Gastroesophageal sphincter (tissue), 4 donors: ENCODE data around the gene ITPK1. TPM values are rescaled to one million over a fixed set of nuclear protein-coding genes. Genes with fewer than 3 reads are reported as not detected.

Experiments used
- ATAC-seq: fragments of 150-250 bp; one replicate; pipeline ENCODE4 v1.9.1; 2016; ENCODE audit warnings: mild to moderate bottlenecking, moderate library complexity
- H3K27ac ChIP-seq, 4 donors: fragments of 200-600 bp; sonication (generic) in 3 of 4; 1 replicate in 3 of 4; 2 replicates in 1 of 4; pipeline ENCODE4 v1.5.1; 2016 to 2019
- H3K27me3 ChIP-seq: fragments of 200-600 bp; sonication (generic); one replicate; pipeline ENCODE4 v1.5.1; 2019
- H3K36me3 ChIP-seq, 2 donors: fragments of 200-600 bp; sonication (generic); one replicate each; pipeline ENCODE4 v1.5.1; 2019; ENCODE audit warnings: control low read depth in 1 of 2
- H3K4me1 ChIP-seq, 3 donors: fragments of 200-600 bp; sonication (generic); 1 replicate in 2 of 3; 2 replicates in 1 of 3; pipeline ENCODE4 v1.5.1; 2016 to 2019; ENCODE audit warnings: control low read depth in 2 of 3
- H3K4me3 ChIP-seq, 2 donors: fragments of 200-600 bp; sonication (generic); one replicate each; pipeline ENCODE4 v1.5.1; 2019; ENCODE audit warnings: mild to moderate bottlenecking in 1 of 2, moderate library complexity in 1 of 2
- H3K9me3 ChIP-seq, 3 donors: fragments of 200-600 bp; sonication (generic); one replicate each; pipeline ENCODE4 v1.5.1; 2017 to 2019; ENCODE audit warnings: control low read depth in 2 of 3
- EP300 ChIP-seq: sonication (generic); formaldehyde crosslinking; IDR thresholded peaks from one replicate; pipeline ENCODE4 v1.6.1; 2017; ENCODE audit warnings: antibody characterized with exemption, mild to moderate bottlenecking
- POLR2A ChIP-seq, 2 donors: fragments of 450-650 bp; IDR thresholded peaks; one replicate each; pipeline ENCODE4 v1.6.1; 2017; ENCODE audit warnings: antibody characterized with exemption in 2 of 2, mild to moderate bottlenecking in 2 of 2, moderate library complexity in 1 of 2
- POLR2AphosphoS5 ChIP-seq: sonication (generic); formaldehyde crosslinking; IDR thresholded peaks from one replicate; pipeline ENCODE4 v1.6.1; 2017; ENCODE audit warnings: antibody characterized with exemption
- WGBS, 2 donors: methylation state at CpG; one replicate each; pipeline ENCODE4 v1.1.5; 2018; ENCODE audit warnings: low coverage in 1 of 2; 5-methylcytosine and 5-hydroxymethylcytosine counted together
- total RNA-seq, 4 donors: library from RNA; depleted of rRNA; stranded (reverse); fragments of >200 nt; gene quantifications; one replicate each; pipeline ENCODE4 v1.1.0, GENCODE V29; 2016
- TF ChIP-seq, protein P1 (sequence below), 4 experiments: fragments of 200-600 bp in 2 of 4; fragments of 450-650 bp in 2 of 4; sonication (generic) in 1 of 4; IDR thresholded peaks; one replicate each; pipeline ENCODE4 v1.5.1; 2017 to 2019; ENCODE audit warnings: antibody characterized with exemption in 4 of 4, mild to moderate bottlenecking in 2 of 4, moderate library complexity in 2 of 4

Gene ITPK1
- total RNA-seq, 4 donors from 2014 or later = 68.8 to 201 (median 134) TPM

DNA sequence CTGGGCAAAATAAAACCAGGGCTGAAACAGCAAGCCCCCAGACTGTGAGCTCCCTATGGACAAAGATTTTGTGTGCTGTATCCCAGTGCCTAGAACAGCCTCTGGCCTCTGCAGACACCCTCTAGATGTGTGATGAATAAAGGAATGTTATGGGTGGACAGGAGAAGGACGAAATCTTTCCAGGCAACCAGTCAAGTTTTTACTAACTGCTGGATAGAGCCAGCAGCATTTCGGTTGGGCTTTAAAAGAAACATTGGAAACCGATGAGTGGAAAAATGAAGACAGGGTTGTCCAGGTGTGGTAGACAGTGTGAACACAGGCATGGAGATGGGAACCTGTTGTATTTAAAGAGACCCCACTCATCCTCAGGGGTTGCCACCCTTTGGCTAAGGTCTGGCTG, 188.8 kb downstream of the ITPK1 start:
- Histone ChIP-seq H3K4me3 (no peak overlapping the region), H3K9me3 (no peaks in the 10 kb centered on the region), H3K4me1 (peaks cover 0 to 9% (median 0%) of the 10 kb centered on the region in 3 donors), H3K36me3 (peaks cover 0 to 6% of the 10 kb centered on the region in 2 donors), H3K27me3 (peaks cover 25% of the 10 kb centered on the region), H3K27ac (no peak overlapping the region)
- TF ChIP-seq POLR2AphosphoS5 = no peak
- TF ChIP-seq, protein P1, sequence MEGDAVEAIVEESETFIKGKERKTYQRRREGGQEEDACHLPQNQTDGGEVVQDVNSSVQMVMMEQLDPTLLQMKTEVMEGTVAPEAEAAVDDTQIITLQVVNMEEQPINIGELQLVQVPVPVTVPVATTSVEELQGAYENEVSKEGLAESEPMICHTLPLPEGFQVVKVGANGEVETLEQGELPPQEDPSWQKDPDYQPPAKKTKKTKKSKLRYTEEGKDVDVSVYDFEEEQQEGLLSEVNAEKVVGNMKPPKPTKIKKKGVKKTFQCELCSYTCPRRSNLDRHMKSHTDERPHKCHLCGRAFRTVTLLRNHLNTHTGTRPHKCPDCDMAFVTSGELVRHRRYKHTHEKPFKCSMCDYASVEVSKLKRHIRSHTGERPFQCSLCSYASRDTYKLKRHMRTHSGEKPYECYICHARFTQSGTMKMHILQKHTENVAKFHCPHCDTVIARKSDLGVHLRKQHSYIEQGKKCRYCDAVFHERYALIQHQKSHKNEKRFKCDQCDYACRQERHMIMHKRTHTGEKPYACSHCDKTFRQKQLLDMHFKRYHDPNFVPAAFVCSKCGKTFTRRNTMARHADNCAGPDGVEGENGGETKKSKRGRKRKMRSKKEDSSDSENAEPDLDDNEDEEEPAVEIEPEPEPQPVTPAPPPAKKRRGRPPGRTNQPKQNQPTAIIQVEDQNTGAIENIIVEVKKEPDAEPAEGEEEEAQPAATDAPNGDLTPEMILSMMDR (IDR thresholded peaks at IDR 0.05) = no peak
- TF ChIP-seq POLR2A (IDR thresholded peaks at IDR 0.05) = no peak
- no peak for TF ChIP-seq EP300
- WGBS, 2 donors = 10 to 19% methylated on average over 3 of the region's 3 CpGs
- ATAC-seq = no peak

DNA sequence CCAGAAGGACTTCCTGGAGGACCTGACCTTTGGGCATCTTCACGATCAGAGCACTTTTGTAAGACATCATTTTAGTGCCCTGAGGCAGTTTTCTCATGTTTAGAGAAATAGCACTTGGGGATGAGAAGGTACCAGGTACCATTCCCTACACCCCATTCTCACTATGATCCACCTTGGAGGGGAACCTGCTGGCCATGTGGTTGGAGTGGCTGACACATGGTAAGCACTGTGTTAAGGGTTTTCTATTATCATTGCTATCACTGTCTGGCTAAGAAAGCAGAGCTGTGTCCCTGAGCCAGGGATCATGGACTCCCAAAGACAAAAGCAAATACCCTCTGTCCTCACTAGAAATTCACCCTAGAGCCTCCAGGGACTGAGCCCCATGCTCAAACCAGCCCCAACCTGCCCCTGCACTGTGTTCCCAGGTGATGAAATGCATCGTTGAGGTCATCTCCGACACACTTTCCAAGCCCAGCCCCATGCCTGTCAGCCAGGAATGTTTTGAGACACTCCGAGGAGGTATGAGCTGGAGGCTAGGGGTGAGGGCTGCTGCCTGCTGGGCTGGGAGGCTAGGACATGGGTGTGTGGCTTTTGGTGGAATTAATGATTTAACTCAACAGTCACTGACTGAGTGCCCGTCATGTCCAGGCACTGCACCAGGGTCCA, 189.4 kb downstream of the ITPK1 start:
- ATAC-seq = no peak

DNA sequence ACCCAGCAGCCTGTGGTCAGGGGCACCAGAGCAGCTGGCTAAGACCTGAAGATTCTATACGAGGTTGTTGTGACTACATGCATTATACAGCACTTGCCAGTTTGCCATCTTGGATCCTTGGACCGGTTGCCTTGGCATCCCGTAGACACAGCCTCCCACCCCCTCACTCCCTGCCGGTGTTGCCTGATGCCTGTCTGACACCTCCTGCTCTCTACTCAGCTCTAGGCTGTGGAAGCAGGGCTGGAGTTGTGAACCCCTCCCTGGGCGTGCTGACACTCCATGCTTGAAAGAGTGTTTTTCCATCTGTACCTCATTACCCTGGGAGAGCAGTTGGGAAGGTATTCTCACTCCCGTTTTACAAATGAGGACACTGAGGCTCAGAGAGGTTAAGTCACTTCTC, 190.3 kb downstream of the ITPK1 start:
- no peak overlapping the region for H3K4me3 ChIP-seq
- H3K36me3 ChIP-seq = peaks cover 0 to 5% of the 10 kb centered on the region in 2 donors
- no peak overlapping the region for H3K27ac ChIP-seq
- no peaks in the 10 kb centered on the region for H3K9me3 ChIP-seq
- peaks cover 30% of the 10 kb centered on the region for H3K27me3 ChIP-seq
- 44 to 69% methylated on average over 4 of the region's 6 CpGs for WGBS, 2 donors
- TF ChIP-seq POLR2AphosphoS5 = no peak
- no peak for TF ChIP-seq EP300
- TF ChIP-seq, protein P1 (IDR thresholded peaks at IDR 0.05) = no peak
- TF ChIP-seq POLR2A (IDR thresholded peaks at IDR 0.05) = no peak
- ATAC-seq = no peak
- peaks cover 0 to 9% (median 0%) of the 10 kb centered on the region in 3 donors for H3K4me1 ChIP-seq

More for the DNA sequence above, 189.4 kb downstream of the ITPK1 start:
- Histone ChIP-seq H3K36me3 (peaks cover 0 to 6% of the 10 kb centered on the region in 2 donors), H3K9me3 (no peaks in the 10 kb centered on the region), H3K4me3 (no peak overlapping the region), H3K4me1 (peaks cover 0 to 9% (median 0%) of the 10 kb centered on the region in 3 donors), H3K27me3 (peaks cover 30% of the 10 kb centered on the region), H3K27ac (no peak overlapping the region)
- 40 to 63% methylated on average over 1 of the region's 5 CpGs for WGBS, 2 donors
- TF ChIP-seq POLR2AphosphoS5 (no peak), EP300 (no peak)

DNA sequence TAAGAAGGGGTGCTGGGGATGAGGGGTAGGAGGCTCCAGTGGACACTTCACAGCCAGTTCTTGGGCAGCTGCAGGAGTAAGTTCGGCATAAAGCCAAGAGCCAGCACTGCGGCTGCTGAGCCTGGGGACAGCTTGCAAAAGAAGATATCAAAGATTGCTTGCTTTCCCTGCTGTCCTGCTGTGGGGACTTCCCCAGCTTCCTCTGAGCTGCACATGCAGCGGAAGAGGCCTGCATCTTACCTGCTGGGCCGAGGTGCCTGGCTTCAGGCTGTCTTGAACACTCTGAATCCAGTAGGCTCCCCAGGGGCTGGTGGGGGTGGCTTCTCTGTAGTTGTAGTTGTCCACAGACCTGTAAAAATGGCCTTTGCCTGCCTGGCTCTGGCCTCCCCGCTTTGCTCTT, 191.5 kb downstream of the ITPK1 start:
- H3K27me3 ChIP-seq = peaks cover 34% of the 10 kb centered on the region
- no peak for ATAC-seq
- H3K36me3 ChIP-seq = no peaks in the 10 kb centered on the region
- H3K27ac ChIP-seq = no peak overlapping the region
- H3K4me3 ChIP-seq = no peak overlapping the region
- H3K4me1 ChIP-seq = peaks cover 0 to 9% (median 0%) of the 10 kb centered on the region in 3 donors
- 51% methylated on average over 3 of the region's 5 CpGs; no CpG with 5 or more reads in 1 of the 2 donors for WGBS, 2 donors
- H3K9me3 ChIP-seq = no peaks in the 10 kb centered on the region
- TF ChIP-seq POLR2AphosphoS5 (no peak), POLR2A (IDR thresholded peaks at IDR 0.05) (no peak), EP300 (no peak)
- TF ChIP-seq, protein P1 (IDR thresholded peaks at IDR 0.05) = no peak

DNA sequence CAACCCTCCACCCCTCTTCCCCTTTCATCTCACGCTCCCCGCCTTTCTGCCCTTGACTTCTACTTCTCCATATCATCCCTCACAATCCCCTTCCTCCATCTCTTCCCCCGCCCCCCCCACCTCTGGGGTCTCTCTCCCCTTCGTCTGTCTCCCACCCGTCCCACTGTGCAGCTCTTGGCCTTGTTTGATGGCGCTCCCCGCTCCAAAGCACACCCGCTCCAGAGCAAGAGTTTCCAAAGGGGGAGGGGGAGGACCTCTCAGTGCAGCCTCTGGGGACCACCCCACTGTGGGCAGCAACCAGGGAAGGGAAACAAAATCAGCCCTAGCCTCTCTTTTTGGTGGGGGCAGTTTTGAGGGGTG, 192.0 kb downstream of the ITPK1 start:
- H3K4me3 ChIP-seq = no peak overlapping the region
- ATAC-seq = no peak
- no peaks in the 10 kb centered on the region for H3K36me3 ChIP-seq
- H3K27ac ChIP-seq = no peak overlapping the region
- peaks cover 40% of the 10 kb centered on the region for H3K27me3 ChIP-seq
- H3K9me3 ChIP-seq = no peaks in the 10 kb centered on the region
- WGBS, 2 donors = 13 to 37% methylated on average over 2 of the region's 8 CpGs
- TF ChIP-seq, protein P1 (IDR thresholded peaks at IDR 0.05) = no peak
- TF ChIP-seq POLR2AphosphoS5 (no peak), POLR2A (IDR thresholded peaks at IDR 0.05) (no peak), EP300 (no peak)
- peaks cover 0 to 9% (median 0%) of the 10 kb centered on the region in 3 donors for H3K4me1 ChIP-seq
